Femur (tissue), 1 donor: ENCODE data around the gene USP25.
A peak's percentile ranks its signal among the peaks of the same experiment; 100 is the strongest.

ENCODE experiments used
- DNase-seq: peaks from one replicate; pipeline ENCODE4 v3.0.0-alpha.2; 2017

Gene USP25, protein sequence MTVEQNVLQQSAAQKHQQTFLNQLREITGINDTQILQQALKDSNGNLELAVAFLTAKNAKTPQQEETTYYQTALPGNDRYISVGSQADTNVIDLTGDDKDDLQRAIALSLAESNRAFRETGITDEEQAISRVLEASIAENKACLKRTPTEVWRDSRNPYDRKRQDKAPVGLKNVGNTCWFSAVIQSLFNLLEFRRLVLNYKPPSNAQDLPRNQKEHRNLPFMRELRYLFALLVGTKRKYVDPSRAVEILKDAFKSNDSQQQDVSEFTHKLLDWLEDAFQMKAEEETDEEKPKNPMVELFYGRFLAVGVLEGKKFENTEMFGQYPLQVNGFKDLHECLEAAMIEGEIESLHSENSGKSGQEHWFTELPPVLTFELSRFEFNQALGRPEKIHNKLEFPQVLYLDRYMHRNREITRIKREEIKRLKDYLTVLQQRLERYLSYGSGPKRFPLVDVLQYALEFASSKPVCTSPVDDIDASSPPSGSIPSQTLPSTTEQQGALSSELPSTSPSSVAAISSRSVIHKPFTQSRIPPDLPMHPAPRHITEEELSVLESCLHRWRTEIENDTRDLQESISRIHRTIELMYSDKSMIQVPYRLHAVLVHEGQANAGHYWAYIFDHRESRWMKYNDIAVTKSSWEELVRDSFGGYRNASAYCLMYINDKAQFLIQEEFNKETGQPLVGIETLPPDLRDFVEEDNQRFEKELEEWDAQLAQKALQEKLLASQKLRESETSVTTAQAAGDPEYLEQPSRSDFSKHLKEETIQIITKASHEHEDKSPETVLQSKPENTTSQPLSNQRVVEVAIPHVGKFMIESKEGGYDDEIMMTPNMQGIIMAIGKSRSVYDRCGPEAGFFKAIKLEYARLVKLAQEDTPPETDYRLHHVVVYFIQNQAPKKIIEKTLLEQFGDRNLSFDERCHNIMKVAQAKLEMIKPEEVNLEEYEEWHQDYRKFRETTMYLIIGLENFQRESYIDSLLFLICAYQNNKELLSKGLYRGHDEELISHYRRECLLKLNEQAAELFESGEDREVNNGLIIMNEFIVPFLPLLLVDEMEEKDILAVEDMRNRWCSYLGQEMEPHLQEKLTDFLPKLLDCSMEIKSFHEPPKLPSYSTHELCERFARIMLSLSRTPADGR

DNA sequence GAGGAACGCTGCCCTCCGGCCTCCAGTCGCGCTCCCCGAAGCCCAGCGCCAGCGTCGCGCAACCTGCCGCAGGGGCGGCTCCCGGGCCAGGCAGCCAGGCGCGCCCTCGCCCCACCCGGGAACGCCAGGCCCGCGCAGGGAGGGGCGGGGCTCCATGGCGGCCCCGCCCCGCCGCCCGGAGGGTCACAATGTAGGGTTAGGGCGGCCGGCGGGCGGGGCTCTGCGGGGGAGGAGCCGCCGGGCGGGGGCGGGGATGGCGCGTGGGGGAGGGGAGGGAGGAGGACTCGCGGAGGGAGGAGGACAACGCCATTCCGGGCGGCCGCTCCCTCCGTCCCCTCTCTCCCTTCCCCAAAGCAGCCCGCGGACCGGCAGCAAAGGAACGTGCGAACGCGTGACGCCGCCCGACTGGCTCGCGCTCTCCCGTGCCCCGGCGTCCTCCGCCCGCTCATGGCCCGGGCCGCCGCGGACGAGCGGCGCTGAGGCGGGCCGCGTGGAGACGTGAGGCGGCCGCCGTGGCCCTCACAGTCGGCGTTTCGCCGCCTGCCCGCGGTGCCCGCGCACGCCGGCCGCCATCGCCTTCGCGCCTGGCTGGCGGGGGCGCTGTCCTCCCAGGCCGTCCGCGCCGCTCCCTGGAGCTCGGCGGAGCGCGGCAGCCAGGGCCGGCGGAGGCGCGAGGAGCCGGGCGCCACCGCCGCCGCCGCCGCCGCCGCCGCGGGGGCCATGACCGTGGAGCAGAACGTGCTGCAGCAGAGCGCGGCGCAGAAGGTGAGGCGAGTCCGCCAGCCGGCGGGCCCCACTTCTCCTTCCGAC is at the start of gene USP25:
Gene USP25 (plus strand): TSS at position 309 of the 810 bp plus-strand sequence. CDS start 412 bp downstream, at position 721.
- peak; percentile 92 for DNase-seq

- DNase-seq: no peak
Measured at GRCh38 chr21:15682186-15682895, 47.4 kb upstream of the USP25 start.

DNA sequence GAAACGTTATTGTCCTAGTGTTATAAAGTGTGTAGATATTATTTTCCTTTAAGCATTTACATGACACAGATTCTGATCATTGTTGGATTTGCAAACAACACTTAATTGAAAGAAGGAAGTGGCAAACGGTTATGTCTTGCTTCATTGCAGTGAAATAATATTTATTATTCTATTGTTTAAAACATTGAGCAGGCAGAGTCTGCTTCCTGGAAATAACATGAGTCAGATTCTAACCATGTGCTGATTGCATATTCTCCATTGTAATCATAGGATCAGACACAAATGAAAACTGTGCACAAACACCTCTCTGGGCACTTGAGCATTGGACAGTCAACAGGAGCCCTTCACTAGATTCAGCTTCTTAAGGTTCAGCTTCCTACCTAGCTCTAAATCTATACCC is 46.8 kb upstream of the USP25 start:
- no peak for DNase-seq

GRCh38 chr21:15686506-15686905 is 43.3 kb upstream of the USP25 start:
- no peak for DNase-seq

GRCh38 chr21:15687208-15687607 is 42.6 kb upstream of the USP25 start:
- no peak for DNase-seq

DNA sequence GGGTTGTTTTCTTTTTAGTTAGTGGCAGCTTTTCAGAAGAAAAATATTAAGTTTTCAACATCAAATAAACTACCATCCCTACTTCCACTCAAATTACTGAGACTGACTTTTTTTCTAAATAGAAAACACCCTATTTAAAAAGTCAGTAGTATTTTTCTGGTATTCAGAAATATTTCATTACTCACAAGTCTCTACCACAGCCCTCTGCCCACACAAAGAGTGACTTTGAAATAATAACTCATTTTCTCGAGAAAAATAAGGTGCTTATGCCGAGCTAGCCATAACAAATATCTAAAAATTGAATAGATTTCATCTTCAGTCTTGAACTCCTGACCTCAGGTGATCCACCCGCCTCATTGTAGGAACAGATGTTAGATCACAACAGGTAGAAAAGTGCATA is 41.8 kb upstream of the USP25 start:
- DNase-seq: no peak

- DNase-seq: no peak
Measured at GRCh38 chr21:15688809-15689208, 41.0 kb upstream of the USP25 start.

- no peak for DNase-seq
Measured at GRCh38 chr21:15692711-15693110, 37.1 kb upstream of the USP25 start.

- DNase-seq: no peak
Measured at GRCh38 chr21:15695241-15695640, 34.5 kb upstream of the USP25 start.

GRCh38 chr21:15701830-15702229 is 28.0 kb upstream of the USP25 start:
- DNase-seq: no peak

DNA sequence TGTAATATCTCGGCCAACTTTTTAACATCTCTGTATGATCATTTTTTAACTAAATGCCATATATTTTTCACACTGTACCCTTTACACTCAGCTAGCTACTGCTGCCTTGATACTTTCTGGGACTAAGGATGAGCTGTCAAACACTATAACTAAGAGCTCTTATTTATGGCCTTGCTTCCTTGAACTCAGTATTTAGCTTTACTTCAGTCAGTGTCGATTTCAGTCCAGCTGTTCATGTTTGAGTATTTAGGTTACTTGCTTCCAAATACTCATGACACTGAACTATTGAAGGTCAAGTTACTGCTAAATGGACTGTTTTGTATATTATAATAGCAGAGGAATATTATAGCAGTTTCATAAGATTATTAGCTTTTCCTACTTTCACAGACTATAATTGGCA is 25.9 kb upstream of the USP25 start:
- no peak for DNase-seq

DNA sequence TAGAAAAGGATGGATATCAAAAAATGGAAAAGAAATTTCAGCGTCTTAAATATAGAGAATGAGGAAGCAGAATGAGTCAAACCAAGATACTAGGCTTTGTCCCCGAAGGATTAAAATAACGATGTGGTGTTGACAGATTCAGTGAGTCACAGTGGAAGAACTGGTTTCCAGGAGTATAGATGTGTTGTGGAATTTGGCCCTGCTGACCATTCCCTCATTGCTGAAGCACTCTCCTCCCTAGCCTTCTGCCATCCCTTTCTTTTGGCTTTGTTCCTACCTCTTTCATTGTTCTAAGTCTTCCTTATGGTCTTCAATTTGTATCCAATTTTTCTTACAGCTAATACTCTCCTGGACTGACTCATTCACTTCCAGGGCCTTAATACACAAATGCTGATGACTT is 23.1 kb upstream of the USP25 start:
- DNase-seq: peak; percentile 63

GRCh38 chr21:15713412-15713811 is 16.4 kb upstream of the USP25 start:
- DNase-seq: no peak

- no peak for DNase-seq
Measured at GRCh38 chr21:15718711-15719110, 11.1 kb upstream of the USP25 start.

- DNase-seq: no peak
Measured at GRCh38 chr21:15719976-15720375, 9.8 kb upstream of the USP25 start.

- no peak for DNase-seq
Measured at GRCh38 chr21:15722591-15723324, 7.0 kb upstream of the USP25 start.

- no peak for DNase-seq
Measured at GRCh38 chr21:15725949-15726348, 3.8 kb upstream of the USP25 start.

DNA sequence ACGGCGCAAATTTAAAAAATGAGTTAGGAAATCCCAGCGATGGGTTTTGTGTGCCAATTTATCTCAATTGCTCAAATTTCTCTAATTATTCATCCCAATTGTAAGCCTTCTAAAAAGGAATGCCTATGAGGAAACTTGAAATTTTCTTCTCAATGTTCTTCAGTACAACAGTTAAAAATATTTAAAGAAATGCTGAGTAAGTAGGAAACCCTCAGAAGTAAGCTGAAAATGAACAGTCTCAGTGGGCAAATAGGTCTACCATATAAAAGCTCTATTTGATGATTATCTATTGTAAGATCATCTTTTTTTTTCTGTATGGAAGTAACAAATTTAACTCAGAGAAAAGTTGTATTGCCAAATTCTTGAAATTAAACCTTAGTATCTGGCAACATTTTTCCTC is 1.7 kb upstream of the USP25 start:
- no peak for DNase-seq

- DNase-seq: no peak
Measured at GRCh38 chr21:15729346-15729673, 472 bp upstream of the USP25 start.

- peak; percentile 60 for DNase-seq
Measured at GRCh38 chr21:15730484-15731242, 881 bp downstream of the USP25 start.

GRCh38 chr21:15731243-15731613 is 1.4 kb downstream of the USP25 start:
- DNase-seq: no peak
